Tibial nerve (tissue), 4 donors: Measurements from ENCODE around the gene DYNLT2B.

Source experiments
- EP300 ChIP-seq, 2 donors: sonication (generic); formaldehyde crosslinking; IDR thresholded peaks; one replicate each; pipeline ENCODE4 v1.6.1; 2017; ENCODE audit warnings: antibody characterized with exemption in 2 of 2, mild to moderate bottlenecking in 1 of 2
- POLR2A ChIP-seq, 2 donors: fragments of 450-650 bp; IDR thresholded peaks; one replicate each; pipeline ENCODE4 v1.6.1; 2017; ENCODE audit warnings: antibody characterized with exemption in 2 of 2, mild to moderate bottlenecking in 2 of 2, moderate library complexity in 2 of 2
- TF ChIP-seq, protein P1 (sequence below), 5 experiments: fragments of 200-600 bp in 3 of 5; fragments of 450-650 bp in 2 of 5; sonication (generic) in 3 of 5; IDR thresholded peaks; one replicate each; pipeline ENCODE4 v1.5.1; 2016 to 2019; ENCODE audit warnings: antibody characterized with exemption in 5 of 5, mild to moderate bottlenecking in 3 of 5, moderate library complexity in 2 of 5

DNA sequence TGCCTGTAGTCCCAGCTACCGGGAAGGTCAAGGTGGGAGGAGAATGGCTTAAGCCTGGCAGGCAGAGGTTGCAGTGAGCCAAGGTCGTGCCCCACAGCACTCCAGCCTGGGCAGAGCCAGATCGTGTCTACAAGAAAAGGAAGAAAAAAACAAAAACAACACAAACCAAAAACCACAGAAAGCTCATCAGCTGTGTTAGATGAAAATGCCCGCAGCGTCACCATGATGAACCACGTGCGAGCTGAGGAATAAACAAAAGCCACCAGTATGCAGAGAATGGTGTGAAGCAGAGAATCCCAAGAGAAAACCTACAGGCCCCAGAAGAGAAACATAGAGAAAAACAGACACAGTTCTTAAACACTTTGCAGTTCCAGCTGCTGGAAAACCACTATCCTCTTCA, 39.9 kb upstream of the DYNLT2B start:
- TF ChIP-seq, protein P1, sequence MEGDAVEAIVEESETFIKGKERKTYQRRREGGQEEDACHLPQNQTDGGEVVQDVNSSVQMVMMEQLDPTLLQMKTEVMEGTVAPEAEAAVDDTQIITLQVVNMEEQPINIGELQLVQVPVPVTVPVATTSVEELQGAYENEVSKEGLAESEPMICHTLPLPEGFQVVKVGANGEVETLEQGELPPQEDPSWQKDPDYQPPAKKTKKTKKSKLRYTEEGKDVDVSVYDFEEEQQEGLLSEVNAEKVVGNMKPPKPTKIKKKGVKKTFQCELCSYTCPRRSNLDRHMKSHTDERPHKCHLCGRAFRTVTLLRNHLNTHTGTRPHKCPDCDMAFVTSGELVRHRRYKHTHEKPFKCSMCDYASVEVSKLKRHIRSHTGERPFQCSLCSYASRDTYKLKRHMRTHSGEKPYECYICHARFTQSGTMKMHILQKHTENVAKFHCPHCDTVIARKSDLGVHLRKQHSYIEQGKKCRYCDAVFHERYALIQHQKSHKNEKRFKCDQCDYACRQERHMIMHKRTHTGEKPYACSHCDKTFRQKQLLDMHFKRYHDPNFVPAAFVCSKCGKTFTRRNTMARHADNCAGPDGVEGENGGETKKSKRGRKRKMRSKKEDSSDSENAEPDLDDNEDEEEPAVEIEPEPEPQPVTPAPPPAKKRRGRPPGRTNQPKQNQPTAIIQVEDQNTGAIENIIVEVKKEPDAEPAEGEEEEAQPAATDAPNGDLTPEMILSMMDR (IDR thresholded peaks at IDR 0.05), result no peak
- TF ChIP-seq POLR2A (IDR thresholded peaks at IDR 0.05), result no peak
- TF ChIP-seq EP300 (IDR thresholded peaks at IDR 0.05), result no peak
